Panc1 (cell line): ENCODE results near the gene SCNM1. TPM values are rescaled to one million over a fixed set of nuclear protein-coding genes. Genes with fewer than 3 reads are reported as not detected.

Source experiments
- ATAC-seq: fragments of 200-7000 bp; cut with Tn5 transposase; 2 replicates; pipeline ENCODE4 v1.9.1; 2020; ENCODE audit warnings: mild to moderate bottlenecking, moderate library complexity
- BruUV-seq: library from RNA; stranded (reverse); fragments of 400-500 nt; replicated peaks from 2 replicates; lab custom pipeline; 2021; lab: Mats Ljungman, UMichigan
- CTCF ChIA-PET: fragments of 300-600 bp; sonication (Branson Sonifier 250); formaldehyde crosslinking; loops from one replicate; lab custom pipeline; 2022; ENCODE audit warnings: antibody characterized with exemption; lab: Charles Lee
- POLR2A ChIA-PET: fragments of 300-600 bp; sonication (Branson Sonifier 250); formaldehyde crosslinking; loops from one replicate; lab custom pipeline; 2022; ENCODE audit warnings: antibody characterized with exemption; lab: Charles Lee
- DNase-seq: peaks from one replicate; pipeline ENCODE4 v3.0.0-alpha.2; 2010; ENCODE audit warnings: low read depth, low spot score
- H3K27ac ChIP-seq: 2 replicates; pipeline ENCODE4 v1.5.1; 2011; ENCODE audit warnings: mild to moderate bottlenecking, low read length, inconsistent platforms
- H3K27me3 ChIP-seq: fragments of 200-500 bp; sonication (Bioruptor generic); 2 replicates; pipeline ENCODE4 v1.6.0; 2014; ENCODE audit warnings: low read length, inconsistent platforms; ENCODE audit not compliant: control insufficient read depth, insufficient read depth
- H3K36me3 ChIP-seq: fragments of 200-500 bp; sonication (Bioruptor generic); 2 replicates; pipeline ENCODE4 v1.5.1; 2014; ENCODE audit warnings: inconsistent platforms, mild to moderate bottlenecking, low read length, moderate library complexity; ENCODE audit not compliant: control insufficient read depth, insufficient read depth
- H3K4me1 ChIP-seq: 2 replicates; pipeline ENCODE4 v1.5.1; 2011; ENCODE audit warnings: inconsistent platforms, mild to moderate bottlenecking, low read length, moderate library complexity; ENCODE audit not compliant: control insufficient read depth, insufficient read depth
- H3K4me3 ChIP-seq, 2 experiments: 2 replicates each; pipeline ENCODE4 v1.5.1; 2011 to 2012; ENCODE audit warnings: low read depth in 2 of 2, low read length in 2 of 2, mild to moderate bottlenecking in 2 of 2, inconsistent platforms in 1 of 2, moderate library complexity in 1 of 2
- H3K9me3 ChIP-seq: fragments of 200-500 bp; sonication (Bioruptor generic); 2 replicates; pipeline ENCODE4 v1.5.1; 2014; ENCODE audit warnings: low read depth, mild to moderate bottlenecking, inconsistent platforms, low read length, moderate library complexity; ENCODE audit not compliant: control insufficient read depth, insufficient read depth
- CTCF ChIP-seq: fragments of 450-650 bp; IDR thresholded peaks from 2 replicates; pipeline ENCODE4 v1.5.1; 2017; ENCODE audit warnings: mild to moderate bottlenecking
- POLR2AphosphoS5 ChIP-seq: IDR thresholded peaks from 2 replicates; pipeline ENCODE4 v1.6.1; 2012; ENCODE audit warnings: mild to moderate bottlenecking, low read depth, low read length, moderate library complexity
- REST ChIP-seq, 2 experiments: IDR thresholded peaks; 2 replicates each; pipeline ENCODE4 v1.6.1; 2011 to 2012; ENCODE audit warnings: low read depth in 2 of 2, control low read depth in 1 of 2, low read length in 1 of 2, mild to moderate bottlenecking in 1 of 2, moderate library complexity in 1 of 2; ENCODE audit not compliant: insufficient read depth in 1 of 2
- SIN3A ChIP-seq: IDR thresholded peaks from 2 replicates; pipeline ENCODE4 v1.6.1; 2012; ENCODE audit warnings: low read depth, mild to moderate bottlenecking, low read length, moderate library complexity, borderline replicate concordance; ENCODE audit not compliant: insufficient read depth
- TCF7L2 ChIP-seq: IDR thresholded peaks from 2 replicates; pipeline ENCODE4 v1.6.1; 2011; ENCODE audit warnings: mild to moderate bottlenecking, low read depth, low read length, inconsistent platforms
- in situ Hi-C: cut with HindIII; loops from 2 replicates; pipeline ENCODE4 v1.10.0; 2016; ENCODE audit warnings: low sequenced_read_pairs, low pct_unique_long_range_greater_than_20kb
- intact Hi-C: fragments of 100-400 bp; cut with micrococcal nuclease; formaldehyde crosslinking; loops from one replicate; pipeline ENCODE4 v1.10.0; 2022; ENCODE audit not compliant: unreplicated experiment
- total RNA-seq: library from RNA; stranded (reverse); gene quantifications from one replicate; pipeline ENCODE4 v1.2.1, GENCODE V29; 2021; ENCODE audit not compliant: unreplicated experiment

The SCNM1 gene
- total RNA-seq, 1 experiment from 2014 or later = 36.5 TPM

GRCh38 chr1:151158751-151159251 lies 7.1 kb upstream of the SCNM1 start:
- intact Hi-C loops = no loop called here
- Histone ChIP-seq H3K4me1 (no peaks in the 10 kb centered on the region), H3K27ac (no peak overlapping the region), H3K36me3 (no peaks in the 10 kb centered on the region; the same call in 1 of the 2 replicates), H3K9me3 (no peaks in the 10 kb centered on the region), H3K27me3 (no peaks in the 10 kb centered on the region), H3K4me3 (no peak overlapping the region)
- in situ Hi-C loops = no loop called here
- TF ChIP-seq TCF7L2 (no peak), SIN3A (no peak), REST (IDR thresholded peaks at IDR 0.05; ENCODE audit: insufficient read depth in 1 of 2, low read depth in 2 of 2, low read length in 1 of 2) (no peak), POLR2AphosphoS5 (no peak), CTCF (no peak)
- ChIA-PET CTCF (no interaction called here), POLR2A (no interaction called here)
- ATAC-seq = no peak
- no TSS peak for BruUV-seq
- no peak for DNase-seq

GRCh38 chr1:151159373-151159772 lies 6.6 kb upstream of the SCNM1 start:
- H3K36me3 ChIP-seq = no peaks in the 10 kb centered on the region; the same call in 1 of the 2 replicates
- ATAC-seq = no peak
- H3K4me3 ChIP-seq = no peak overlapping the region
- intact Hi-C loops (no loop called here), in situ Hi-C loops (no loop called here)
- DNase-seq = no peak
- no peak overlapping the region for H3K27ac ChIP-seq
- POLR2A ChIA-PET = no interaction called here
- BruUV-seq = no TSS peak
- peaks cover 2% of the 10 kb centered on the region for H3K4me1 ChIP-seq
- TF ChIP-seq CTCF = no peak
- TF ChIP-seq POLR2AphosphoS5 = no peak
- TF ChIP-seq REST (IDR thresholded peaks at IDR 0.05; ENCODE audit: insufficient read depth in 1 of 2, low read depth in 2 of 2, low read length in 1 of 2) = no peak
- no peak for TF ChIP-seq SIN3A
- TF ChIP-seq TCF7L2 = no peak
- no peaks in the 10 kb centered on the region for H3K27me3 ChIP-seq
- H3K9me3 ChIP-seq = no peaks in the 10 kb centered on the region
- CTCF ChIA-PET = interaction anchor here (0.6 kb wide), 1 partner anchor 64 kb away, joined by 5 read pairs; no protein-coding TSS in a partner anchor
